Measurements from ENCODE around the gene KRTAP25-1. TPM values are rescaled to one million over a fixed set of nuclear protein-coding genes. Genes with fewer than 3 reads are reported as not detected.

KRTAP25-1 gene
- polyA plus RNA-seq, 1 donor from 2014 or later, result not detected

DNA sequence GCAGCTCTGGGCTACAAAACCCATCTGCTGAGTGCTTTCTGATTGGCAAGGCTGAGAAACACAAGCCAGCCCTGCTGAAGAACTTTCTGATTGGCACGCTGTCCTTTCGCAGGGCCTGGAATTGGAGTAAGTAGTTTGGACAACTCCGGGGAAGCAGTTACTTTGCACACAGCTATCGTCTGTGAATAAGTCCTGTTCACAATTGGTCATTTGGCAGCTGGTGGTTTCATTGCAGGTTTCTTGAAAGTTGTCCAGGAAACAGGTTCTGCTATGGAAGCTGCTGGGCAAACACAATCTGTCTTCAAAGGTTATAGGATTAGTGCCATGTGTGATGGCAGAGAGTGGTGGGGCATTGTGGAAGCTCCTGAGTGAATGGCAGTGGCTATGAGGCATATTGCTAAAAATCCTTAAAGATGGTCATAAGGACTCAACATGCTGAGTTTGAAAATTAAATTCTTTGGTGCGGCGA is 48.0 kb upstream of the KRTAP25-1 start, which contains the start of gene KRTAP27-1:
Gene KRTAP27-1 (minus strand): TSS at position 419 of the 469 bp plus-strand sequence. CDS start 26 bp downstream, at position 393.
- H3K9ac ChIP-seq (ENCODE audit: low read length), result no peak within 1 kb of the TSS
- H4K20me1 ChIP-seq (ENCODE audit: insufficient read depth), result no peaks in the 10 kb centered on the region
- no peak within 1 kb of the TSS for H3K4me3 ChIP-seq (ENCODE audit: low read length)
- no peak for TF ChIP-seq RAD21 (conservative IDR thresholded peaks at IDR 0.05)
- TF ChIP-seq, protein P1, sequence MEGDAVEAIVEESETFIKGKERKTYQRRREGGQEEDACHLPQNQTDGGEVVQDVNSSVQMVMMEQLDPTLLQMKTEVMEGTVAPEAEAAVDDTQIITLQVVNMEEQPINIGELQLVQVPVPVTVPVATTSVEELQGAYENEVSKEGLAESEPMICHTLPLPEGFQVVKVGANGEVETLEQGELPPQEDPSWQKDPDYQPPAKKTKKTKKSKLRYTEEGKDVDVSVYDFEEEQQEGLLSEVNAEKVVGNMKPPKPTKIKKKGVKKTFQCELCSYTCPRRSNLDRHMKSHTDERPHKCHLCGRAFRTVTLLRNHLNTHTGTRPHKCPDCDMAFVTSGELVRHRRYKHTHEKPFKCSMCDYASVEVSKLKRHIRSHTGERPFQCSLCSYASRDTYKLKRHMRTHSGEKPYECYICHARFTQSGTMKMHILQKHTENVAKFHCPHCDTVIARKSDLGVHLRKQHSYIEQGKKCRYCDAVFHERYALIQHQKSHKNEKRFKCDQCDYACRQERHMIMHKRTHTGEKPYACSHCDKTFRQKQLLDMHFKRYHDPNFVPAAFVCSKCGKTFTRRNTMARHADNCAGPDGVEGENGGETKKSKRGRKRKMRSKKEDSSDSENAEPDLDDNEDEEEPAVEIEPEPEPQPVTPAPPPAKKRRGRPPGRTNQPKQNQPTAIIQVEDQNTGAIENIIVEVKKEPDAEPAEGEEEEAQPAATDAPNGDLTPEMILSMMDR (IDR thresholded peaks at IDR 0.05; ENCODE audit: poor library complexity, severe bottlenecking), result no peak
- no peak for TF ChIP-seq SMC3 (conservative IDR thresholded peaks at IDR 0.05; ENCODE audit: poor library complexity)
- TF ChIP-seq, protein P2, sequence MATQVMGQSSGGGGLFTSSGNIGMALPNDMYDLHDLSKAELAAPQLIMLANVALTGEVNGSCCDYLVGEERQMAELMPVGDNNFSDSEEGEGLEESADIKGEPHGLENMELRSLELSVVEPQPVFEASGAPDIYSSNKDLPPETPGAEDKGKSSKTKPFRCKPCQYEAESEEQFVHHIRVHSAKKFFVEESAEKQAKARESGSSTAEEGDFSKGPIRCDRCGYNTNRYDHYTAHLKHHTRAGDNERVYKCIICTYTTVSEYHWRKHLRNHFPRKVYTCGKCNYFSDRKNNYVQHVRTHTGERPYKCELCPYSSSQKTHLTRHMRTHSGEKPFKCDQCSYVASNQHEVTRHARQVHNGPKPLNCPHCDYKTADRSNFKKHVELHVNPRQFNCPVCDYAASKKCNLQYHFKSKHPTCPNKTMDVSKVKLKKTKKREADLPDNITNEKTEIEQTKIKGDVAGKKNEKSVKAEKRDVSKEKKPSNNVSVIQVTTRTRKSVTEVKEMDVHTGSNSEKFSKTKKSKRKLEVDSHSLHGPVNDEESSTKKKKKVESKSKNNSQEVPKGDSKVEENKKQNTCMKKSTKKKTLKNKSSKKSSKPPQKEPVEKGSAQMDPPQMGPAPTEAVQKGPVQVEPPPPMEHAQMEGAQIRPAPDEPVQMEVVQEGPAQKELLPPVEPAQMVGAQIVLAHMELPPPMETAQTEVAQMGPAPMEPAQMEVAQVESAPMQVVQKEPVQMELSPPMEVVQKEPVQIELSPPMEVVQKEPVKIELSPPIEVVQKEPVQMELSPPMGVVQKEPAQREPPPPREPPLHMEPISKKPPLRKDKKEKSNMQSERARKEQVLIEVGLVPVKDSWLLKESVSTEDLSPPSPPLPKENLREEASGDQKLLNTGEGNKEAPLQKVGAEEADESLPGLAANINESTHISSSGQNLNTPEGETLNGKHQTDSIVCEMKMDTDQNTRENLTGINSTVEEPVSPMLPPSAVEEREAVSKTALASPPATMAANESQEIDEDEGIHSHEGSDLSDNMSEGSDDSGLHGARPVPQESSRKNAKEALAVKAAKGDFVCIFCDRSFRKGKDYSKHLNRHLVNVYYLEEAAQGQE (IDR thresholded peaks at IDR 0.05; ENCODE audit: borderline replicate concordance), result no peak
- no peak for TF ChIP-seq EP300 (conservative IDR thresholded peaks at IDR 0.05; ENCODE audit: poor library complexity, severe bottlenecking)
- TF ChIP-seq TAF1 (IDR thresholded peaks at IDR 0.05; ENCODE audit: low read depth), result no peak
- TF ChIP-seq POLR2AphosphoS5 (IDR thresholded peaks at IDR 0.05), result no peak
- no peak for TF ChIP-seq EZH2 (IDR thresholded peaks at IDR 0.05; ENCODE audit: borderline replicate concordance, insufficient read depth, low read length, poor library complexity, severe bottlenecking)
- TF ChIP-seq MXI1 (conservative IDR thresholded peaks at IDR 0.05; ENCODE audit: poor library complexity, severe bottlenecking), result no peak
- no peaks in the 10 kb centered on the region for H3K9me2 ChIP-seq (ENCODE audit: insufficient read depth, low read length)
- no peak within 1 kb of the TSS for H2AFZ ChIP-seq (ENCODE audit: low read depth, low read length)
- H3K79me2 ChIP-seq (replicated peaks; ENCODE audit: insufficient read depth, low read length), result no peaks in the 10 kb centered on the region
- H3K27me3 ChIP-seq (ENCODE audit: insufficient read depth, low read depth, low read length), result no peaks in the 10 kb centered on the region
- no peak within 1 kb of the TSS for H3K27ac ChIP-seq (ENCODE audit: low read length)
- no peak within 1 kb of the TSS for H3K4me2 ChIP-seq (ENCODE audit: low read length)
- H3K36me3 ChIP-seq (ENCODE audit: insufficient read depth, low read length), result no peaks in the 10 kb centered on the region
- no peaks in the 10 kb centered on the region for H3K9me3 ChIP-seq (ENCODE audit: low read length)
- H3F3A ChIP-seq (ENCODE audit: insufficient read depth, low read length, poor library complexity, severe bottlenecking), result no peaks in the 10 kb centered on the region

DNA sequence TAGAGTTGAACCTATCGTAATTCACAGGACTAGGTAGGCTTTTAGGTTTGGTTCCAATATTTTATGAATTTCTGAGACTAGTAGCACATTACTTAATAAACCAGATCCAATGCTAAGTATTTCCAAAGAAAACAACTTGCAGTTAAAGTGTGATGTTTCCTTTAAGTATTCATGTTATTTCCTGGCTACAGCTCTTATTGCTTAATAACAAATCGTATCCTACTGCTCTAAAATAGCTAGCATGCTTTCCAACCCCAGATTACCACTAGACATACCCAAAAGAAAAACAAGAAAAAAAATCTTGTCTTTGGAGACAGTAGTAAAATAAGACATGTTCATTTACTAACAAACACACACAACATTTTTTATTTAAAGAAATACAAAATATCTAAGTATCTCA is 47.3 kb upstream of the KRTAP25-1 start:
- Histone ChIP-seq H3K27me3 (ENCODE audit: insufficient read depth, low read depth, low read length) (no peaks in the 10 kb centered on the region), H3F3A (ENCODE audit: insufficient read depth, low read length, poor library complexity, severe bottlenecking) (no peaks in the 10 kb centered on the region), H3K36me3 (ENCODE audit: insufficient read depth, low read length) (no peaks in the 10 kb centered on the region), H3K4me2 (ENCODE audit: low read length) (no peak overlapping the region), H3K4me3 (ENCODE audit: low read length) (no peak overlapping the region), H4K20me1 (ENCODE audit: insufficient read depth) (no peaks in the 10 kb centered on the region), H3K9me2 (ENCODE audit: insufficient read depth, low read length) (no peaks in the 10 kb centered on the region), H2AFZ (ENCODE audit: low read depth, low read length) (no peak overlapping the region), H3K9ac (ENCODE audit: low read length) (no peak overlapping the region), H3K79me2 (replicated peaks; ENCODE audit: insufficient read depth, low read length) (no peaks in the 10 kb centered on the region), H3K9me3 (ENCODE audit: low read length) (no peaks in the 10 kb centered on the region), H3K27ac (ENCODE audit: low read length) (no peak overlapping the region)
- TF ChIP-seq RAD21 (conservative IDR thresholded peaks at IDR 0.05) (no peak), POLR2AphosphoS5 (IDR thresholded peaks at IDR 0.05) (no peak), EZH2 (IDR thresholded peaks at IDR 0.05; ENCODE audit: borderline replicate concordance, insufficient read depth, low read length, poor library complexity, severe bottlenecking) (no peak), SMC3 (conservative IDR thresholded peaks at IDR 0.05; ENCODE audit: poor library complexity) (no peak), MXI1 (conservative IDR thresholded peaks at IDR 0.05; ENCODE audit: poor library complexity, severe bottlenecking) (no peak), TAF1 (IDR thresholded peaks at IDR 0.05; ENCODE audit: low read depth) (no peak), EP300 (conservative IDR thresholded peaks at IDR 0.05; ENCODE audit: poor library complexity, severe bottlenecking) (no peak)
- TF ChIP-seq, protein P2 (IDR thresholded peaks at IDR 0.05; ENCODE audit: borderline replicate concordance), result no peak
- TF ChIP-seq, protein P1 (IDR thresholded peaks at IDR 0.05; ENCODE audit: poor library complexity, severe bottlenecking), result no peak
